ENCODE measurements around the gene ZNF133.

The ZNF133 gene

DNA sequence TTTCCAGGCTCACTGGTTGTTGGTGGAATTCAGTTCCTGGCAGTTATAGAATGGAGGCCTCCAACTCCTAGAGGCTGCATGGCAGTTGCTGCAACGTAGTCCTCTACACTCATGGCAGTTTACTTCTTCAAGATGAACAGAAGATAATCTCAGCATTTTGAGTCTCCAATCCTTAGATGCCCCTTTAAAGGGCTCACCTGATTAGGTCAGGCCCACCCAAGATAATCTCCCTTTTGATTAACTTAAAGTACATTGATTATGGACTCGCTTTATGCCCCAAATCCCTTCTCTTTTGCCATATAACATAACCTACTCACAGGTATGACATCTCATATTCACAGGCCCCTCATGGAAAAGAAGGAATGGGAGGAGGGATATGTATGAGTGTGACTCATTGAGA, 76.4 kb downstream of the ZNF133 start:
- DNase-seq = no peak

Measured in CD4-positive, alpha-beta T cell treated with Interleukin-10 for 1 hour (primary cell).